H1 (cell line): Measurements from ENCODE around the gene ANO6. TPM values are rescaled to one million over a fixed set of nuclear protein-coding genes. Genes with fewer than 3 reads are reported as not detected.

Experiments
- CTCF ChIA-PET: fragments of 300-600 bp; sonication (Branson Sonifier 250); formaldehyde crosslinking; loops from one replicate; lab custom pipeline; 2021; ENCODE audit not compliant: partially characterized antibody; lab: Charles Lee
- POLR2A ChIA-PET: fragments of 300-600 bp; sonication (Branson Sonifier 250); formaldehyde crosslinking; loops from one replicate; lab custom pipeline; 2021; ENCODE audit warnings: inconsistent platforms; ENCODE audit not compliant: partially characterized antibody; lab: Charles Lee
- DNase-seq, 2 experiments: peaks; one replicate each; pipeline versions ENCODE4 v3.0.0 to v3.0.0-alpha.2; 2010 to 2022; ENCODE audit warnings: low spot score in 2 of 2, low read depth in 1 of 2, mixed read lengths in 1 of 2
- FAIRE-seq: peaks from 2 replicates; lab custom pipeline; 2011; peaks lifted over from hg19 to GRCh38; lab: Jason Lieb, UNC
- H2AFZ ChIP-seq: 2 replicates; pipeline ENCODE4 v1.8.1; 2012; ENCODE audit warnings: low read length, inconsistent platforms
- H2AK5ac ChIP-seq: 2 replicates; pipeline ENCODE4 v1.6.1; 2013; ENCODE audit warnings: low read depth, low read length
- H2BK120ac ChIP-seq: replicated peaks from 2 replicates; pipeline ENCODE3; 2013; ENCODE audit warnings: low read depth, low read length, inconsistent platforms
- H2BK12ac ChIP-seq: 2 replicates; pipeline ENCODE4 v1.6.1; 2013; ENCODE audit warnings: low read depth, low read length
- H2BK15ac ChIP-seq: 2 replicates; pipeline ENCODE4 v1.6.1; 2013; ENCODE audit warnings: low read length
- H2BK20ac ChIP-seq: 2 replicates; pipeline ENCODE4 v1.6.1; 2013; ENCODE audit warnings: low read length
- H2BK5ac ChIP-seq: 2 replicates; pipeline ENCODE4 v1.6.1; 2013; ENCODE audit warnings: low read depth, low read length
- H3K14ac ChIP-seq: 2 replicates; pipeline ENCODE4 v1.6.1; 2013; ENCODE audit warnings: inconsistent platforms; ENCODE audit not compliant: insufficient read length
- H3K18ac ChIP-seq: 2 replicates; pipeline ENCODE4 v1.6.1; 2013; ENCODE audit warnings: low read length; ENCODE audit errors: extremely low read depth
- H3K23ac ChIP-seq: 2 replicates; pipeline ENCODE4 v1.6.1; 2013; ENCODE audit warnings: inconsistent platforms; ENCODE audit not compliant: insufficient read length
- H3K23me2 ChIP-seq: 2 replicates; pipeline ENCODE4 v1.6.1; 2013; ENCODE audit warnings: low read depth, low read length
- H3K27ac ChIP-seq: 2 replicates; pipeline ENCODE4 v1.6.1; 2011; ENCODE audit warnings: low read depth, low read length, inconsistent platforms
- H3K27me3 ChIP-seq, 4 experiments: replicated peaks in 1 of 4; 1 replicate in 1 of 4; 2 replicates in 3 of 4; pipeline versions ENCODE4 v1.6.1 to v1.8.1; 2011 to 2013; ENCODE audit warnings: low read length in 3 of 4, mild to moderate bottlenecking in 3 of 4, inconsistent platforms in 2 of 4, mixed read lengths in 2 of 4, moderate library complexity in 1 of 4; ENCODE audit not compliant: control insufficient read depth in 3 of 4, insufficient read depth in 3 of 4; ENCODE audit errors: extremely low read depth in 1 of 4
- H3K36me3 ChIP-seq, 4 experiments: 2 replicates each; pipeline versions ENCODE4 v1.6.1 to v1.8.1; 2011 to 2013; ENCODE audit warnings: mild to moderate bottlenecking in 4 of 4, low read length in 3 of 4, moderate library complexity in 2 of 4, control low read depth in 1 of 4, inconsistent platforms in 1 of 4; ENCODE audit not compliant: insufficient read depth in 4 of 4, control insufficient read depth in 2 of 4
- H3K4ac ChIP-seq: replicated peaks from 2 replicates; pipeline ENCODE3; 2013; ENCODE audit warnings: low read length, low read depth, mixed read lengths, inconsistent platforms; ENCODE audit not compliant: insufficient read length
- H3K4me1 ChIP-seq, 4 experiments: replicated peaks in 1 of 4; 1 replicate in 1 of 4; 2 replicates in 3 of 4; pipeline versions ENCODE4 v1.6.1 to v1.8.1; 2011 to 2013; ENCODE audit warnings: low read length in 3 of 4, inconsistent platforms in 2 of 4, mixed read lengths in 1 of 4; ENCODE audit not compliant: insufficient read depth in 4 of 4, control insufficient read depth in 3 of 4
- H3K4me2 ChIP-seq, 2 experiments: 2 replicates each; pipeline versions ENCODE4 v1.6.1 to v1.8.1; 2011 to 2013; ENCODE audit warnings: low read depth in 2 of 2, low read length in 2 of 2, control low read depth in 1 of 2, inconsistent platforms in 1 of 2, mild to moderate bottlenecking in 1 of 2; ENCODE audit not compliant: insufficient read depth in 1 of 2
- H3K4me3 ChIP-seq, 4 experiments: fragments of 200-600, 300-600 bp in 1 of 4; sonication (generic), shearing (Covaris generic), sonication (Bioruptor Twin) in 1 of 4; 2 replicates each; pipeline versions ENCODE4 v1.5.1 to v1.8.1; 2011 to 2016; ENCODE audit warnings: low read length in 4 of 4, low read depth in 3 of 4, control low read depth in 2 of 4, inconsistent platforms in 2 of 4, mild to moderate bottlenecking in 2 of 4, mixed read lengths in 1 of 4, moderate library complexity in 1 of 4; ENCODE audit not compliant: insufficient read depth in 2 of 4; ENCODE audit errors: extremely low read depth in 1 of 4
- H3K56ac ChIP-seq: replicated peaks from 2 replicates; pipeline ENCODE3; 2013; ENCODE audit warnings: low read depth, mild to moderate bottlenecking, mixed read lengths, low read length, inconsistent platforms; ENCODE audit not compliant: insufficient read length
- H3K79me1 ChIP-seq: 2 replicates; pipeline ENCODE4 v1.6.1; 2013; ENCODE audit warnings: low read depth, low read length, control low read depth
- H3K79me2 ChIP-seq, 2 experiments: 2 replicates each; pipeline versions ENCODE4 v1.6.1 to v1.8.1; 2012 to 2013; ENCODE audit warnings: low read length in 2 of 2, mild to moderate bottlenecking in 2 of 2, inconsistent platforms in 1 of 2; ENCODE audit not compliant: insufficient read depth in 2 of 2, control insufficient read depth in 1 of 2
- H3K9ac ChIP-seq, 4 experiments: replicated peaks in 1 of 4; 1 replicate in 1 of 4; 2 replicates in 3 of 4; pipeline versions ENCODE4 v1.6.1 to v1.8.1; 2011 to 2013; ENCODE audit warnings: low read depth in 3 of 4, low read length in 3 of 4, control low read depth in 2 of 4, mild to moderate bottlenecking in 2 of 4, moderate library complexity in 2 of 4, inconsistent platforms in 1 of 4; ENCODE audit errors: extremely low read depth in 1 of 4
- H3K9me3 ChIP-seq, 2 experiments: 2 replicates each; pipeline versions ENCODE4 v1.6.1 to v1.8.1; 2012 to 2013; ENCODE audit warnings: mild to moderate bottlenecking in 2 of 2, moderate library complexity in 2 of 2, control low read depth in 1 of 2, inconsistent platforms in 1 of 2, low read depth in 1 of 2, low read length in 1 of 2, mixed read lengths in 1 of 2; ENCODE audit not compliant: insufficient read depth in 2 of 2
- H4K20me1 ChIP-seq, 2 experiments: replicated peaks in 1 of 2; 2 replicates each; pipeline versions ENCODE3 to v1.8.1; 2011 to 2013; ENCODE audit warnings: inconsistent platforms in 2 of 2, low read length in 2 of 2, mild to moderate bottlenecking in 1 of 2; ENCODE audit not compliant: insufficient read depth in 2 of 2, control insufficient read depth in 1 of 2
- H4K5ac ChIP-seq: 2 replicates; pipeline ENCODE4 v1.6.1; 2013; ENCODE audit warnings: low read length, low read depth, mixed read lengths, inconsistent platforms; ENCODE audit not compliant: insufficient read length
- H4K8ac ChIP-seq: 2 replicates; pipeline ENCODE4 v1.8.0; 2013; ENCODE audit warnings: mild to moderate bottlenecking, moderate library complexity, low read length, inconsistent platforms; ENCODE audit not compliant: insufficient read depth; ENCODE audit errors: extremely low read depth
- H4K91ac ChIP-seq: replicated peaks from 2 replicates; pipeline ENCODE3; 2013; ENCODE audit warnings: low read length, mixed read lengths, inconsistent platforms; ENCODE audit not compliant: insufficient read length
- WGBS, 2 experiments: shearing (Covaris generic) in 1 of 2; methylation state at CpG; one replicate each; pipeline versions ENCODE4 v1.1.6 to v1.1.7; 2013 to 2015; ENCODE audit warnings: low lambda C conversion rate in 2 of 2, mixed read lengths in 2 of 2, inconsistent platforms in 1 of 2, low coverage in 1 of 2, missing lambda C conversion rate in 1 of 2; ENCODE audit not compliant: insufficient replicate concordance in 2 of 2, insufficient coverage in 1 of 2, insufficient read length in 1 of 2; ENCODE audit errors: extremely low coverage in 1 of 2, missing lambda C conversion rate in 1 of 2; 5-methylcytosine and 5-hydroxymethylcytosine counted together
- polyA plus RNA-seq, 7 experiments: library from polyadenylated mRNA; depleted of rRNA in 3 of 7; stranded (reverse) in 5 of 7; unstranded in 2 of 7; fragments of >200 nt in 5 of 7; fragments of 200-250 nt in 2 of 7; gene quantifications; 1 replicate in 5 of 7; 2 replicates in 1 of 7; 4 replicates in 1 of 7; pipeline versions ENCODE4 v1.2.1 to v1.2.3, GENCODE V29; 2011 to 2013; ENCODE audit warnings: missing spikeins in 2 of 7, mixed read lengths in 2 of 7
- total RNA-seq: library from RNA; stranded (reverse); fragmentation: NEBNext Ultra II Directional; extraction: Animal tissue kit (Norgen Biotek cat#: 25700); gene quantifications from 2 replicates; pipeline ENCODE4 v1.2.1, GENCODE V29; 2021

ANO6 gene
- total and polyA plus RNA-seq, 2 of the 8 experiments (the other 6 are each of a cell fraction or from before 2014, with no cell fraction given) = 15.1 to 39.7 TPM

DNA sequence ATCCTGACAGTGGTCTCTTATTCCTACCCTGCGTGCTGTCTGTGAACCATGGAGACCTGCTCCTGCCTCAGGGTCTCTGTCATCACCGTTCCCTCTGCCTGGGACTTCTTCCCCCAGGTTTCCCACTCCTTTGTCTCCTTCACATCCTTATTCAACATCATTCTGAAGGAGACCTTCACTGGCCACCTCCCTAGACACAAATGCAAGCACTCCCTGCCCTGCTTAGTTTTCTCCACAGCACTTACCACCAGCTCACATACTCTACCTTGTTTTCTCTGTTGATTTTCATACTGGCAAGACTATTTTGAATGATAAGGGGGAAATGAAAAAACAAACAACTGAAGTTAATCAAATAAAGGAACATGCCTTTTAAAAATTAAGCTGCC lies 192.8 kb downstream of the ANO6 start:
- no peak overlapping the region for H2AFZ ChIP-seq
- no peak overlapping the region for H3K18ac ChIP-seq
- H3K27me3 ChIP-seq = no peaks in the 10 kb centered on the region
- POLR2A ChIA-PET = no interaction called here
- CTCF ChIA-PET = interaction anchor here (0.8 to 1.4 kb wide), 2 partner anchors 140 to 238 kb away, joined by 3 read pairs; no protein-coding TSS in a partner anchor
- H4K8ac ChIP-seq = no peak overlapping the region
- H4K20me1 ChIP-seq = peaks cover 2 to 3% of the 10 kb centered on the region in 2 experiments
- peaks cover 0 to 33% (median 21%) of the 10 kb centered on the region in 4 experiments; a peak in 6 of 8 replicates for H3K36me3 ChIP-seq
- H3K79me2 ChIP-seq = no peaks in the 10 kb centered on the region
- no peak overlapping the region for H3K23ac ChIP-seq
- H3K9me3 ChIP-seq = no peaks in the 10 kb centered on the region
- WGBS, 2 experiments = 90% methylated on average over 2 of the region's 2 CpGs; no CpG with 5 or more reads in 1 of the 2 experiments
- H2BK15ac ChIP-seq = no peak overlapping the region
- no peak overlapping the region for H4K5ac ChIP-seq
- no peaks in the 10 kb centered on the region for H3K4me1 ChIP-seq
- H3K56ac ChIP-seq = no peak overlapping the region
- H4K91ac ChIP-seq = no peak overlapping the region
- H3K23me2 ChIP-seq = no peaks in the 10 kb centered on the region
- no peaks in the 10 kb centered on the region for H3K79me1 ChIP-seq
- no peak overlapping the region for H3K14ac ChIP-seq
- no peak overlapping the region for H3K27ac ChIP-seq
- no peak overlapping the region for H2BK120ac ChIP-seq
- no peak overlapping the region for H2BK20ac ChIP-seq
- FAIRE-seq (no peak), DNase-seq (no peak)
- H2BK5ac ChIP-seq = no peak overlapping the region
- no peak overlapping the region for H2AK5ac ChIP-seq
- H3K9ac ChIP-seq = no peak overlapping the region
- H3K4me3 ChIP-seq = no peak overlapping the region
- no peak overlapping the region for H2BK12ac ChIP-seq
- no peak overlapping the region for H3K4me2 ChIP-seq
- no peak overlapping the region for H3K4ac ChIP-seq
